CD4-positive, alpha-beta T cell treated with Interleukin-10 for 1 hour (primary cell): Measurements from ENCODE around the gene ENPP3.

Experiments
- DNase-seq: peaks from one replicate; pipeline ENCODE4 v3.0.0-alpha.2; 2020

Gene ENPP3

DNA sequence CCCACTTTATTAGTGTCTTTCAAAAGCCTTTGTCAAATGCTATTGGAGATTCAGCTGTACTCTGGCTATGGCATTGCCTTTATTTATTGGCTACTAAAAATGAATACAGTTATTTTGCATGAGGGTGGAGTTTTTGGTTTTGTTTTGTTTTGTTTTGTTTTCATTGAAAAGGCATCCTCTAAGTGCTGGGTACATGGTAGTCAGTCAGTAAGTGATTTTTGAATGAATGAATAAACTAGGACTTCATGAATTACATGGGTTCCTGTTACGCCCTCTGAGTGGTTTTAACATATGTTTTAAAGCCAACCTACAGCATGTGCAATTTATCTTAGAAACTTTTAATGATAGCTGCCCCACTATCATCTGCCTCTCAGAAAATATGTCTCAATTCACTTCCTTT is 131.9 kb downstream of the ENPP3 start:
- DNase-seq, result no peak

- DNase-seq, result no peak
Observed at GRCh38 chr6:131769385-131770141, 132.5 kb downstream of the ENPP3 start.

DNA sequence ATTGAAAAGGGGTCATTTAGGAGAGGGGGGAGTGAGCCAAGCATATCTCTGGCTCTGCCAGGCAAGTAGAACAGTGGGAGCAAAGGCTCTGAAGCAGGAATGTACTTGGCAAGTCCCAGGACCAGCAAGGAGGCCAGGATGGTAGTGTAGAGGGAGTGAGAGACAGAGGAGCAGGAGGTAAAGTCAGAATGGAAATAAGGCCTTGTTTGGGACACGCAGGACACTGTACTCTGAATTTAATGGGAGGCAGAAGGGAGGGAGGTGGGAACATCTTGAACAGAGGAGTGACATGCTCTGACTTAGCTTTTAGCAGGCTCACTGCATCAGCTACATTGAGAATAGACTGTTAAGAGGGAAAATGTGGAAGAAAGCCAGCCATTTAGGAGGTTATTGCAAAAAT is 133.7 kb downstream of the ENPP3 start:
- DNase-seq, result no peak

- no peak for DNase-seq
Observed at GRCh38 chr6:131773284-131773950, 136.3 kb downstream of the ENPP3 start.

GRCh38 chr6:131775886-131776285 is 138.8 kb downstream of the ENPP3 start:
- DNase-seq, result no peak

DNA sequence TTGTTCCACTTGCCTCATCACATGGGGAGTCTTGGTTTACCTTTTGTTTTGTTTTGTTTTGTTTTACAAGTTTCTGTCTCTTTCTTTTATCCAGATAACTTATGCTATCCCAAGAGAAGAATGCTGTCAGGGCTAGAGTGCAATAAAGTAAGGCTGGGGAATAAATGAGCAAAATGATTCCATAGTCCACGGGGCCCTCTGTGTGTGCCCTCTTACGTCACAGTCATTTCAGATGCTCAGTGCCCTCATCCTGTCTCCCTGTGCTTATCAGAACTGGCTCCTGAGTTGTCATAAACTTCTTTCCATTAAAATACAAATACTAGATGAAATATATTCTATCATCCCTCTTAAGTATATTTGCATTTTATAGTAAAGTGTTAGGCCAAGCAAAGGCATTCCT is 139.9 kb downstream of the ENPP3 start:
- no peak for DNase-seq

- no peak for DNase-seq
Observed at GRCh38 chr6:131778169-131778568, 141.1 kb downstream of the ENPP3 start.

- no peak for DNase-seq
Observed at GRCh38 chr6:131779304-131779703, 142.2 kb downstream of the ENPP3 start.

GRCh38 chr6:131780600-131780999 is 143.5 kb downstream of the ENPP3 start:
- DNase-seq, result no peak

DNA sequence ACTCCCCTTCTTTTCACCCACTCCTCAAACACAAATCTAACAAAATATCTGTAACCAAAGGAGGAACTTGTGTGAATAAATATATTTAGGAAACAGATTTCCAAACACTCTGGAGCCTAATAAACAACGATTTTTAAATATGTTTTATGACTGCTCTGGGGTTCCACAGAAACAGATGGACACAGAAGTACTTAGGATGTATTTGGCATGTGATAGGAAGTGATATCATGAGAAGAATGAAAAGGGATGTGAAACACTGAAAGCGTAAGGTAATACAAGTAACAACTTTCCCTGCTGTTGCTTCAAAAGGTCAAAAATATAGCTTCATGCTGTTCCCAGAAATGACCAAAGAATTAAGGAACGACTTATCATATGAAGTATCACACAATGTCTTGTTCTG is 144.6 kb downstream of the ENPP3 start:
- no peak for DNase-seq

- no peak for DNase-seq
Observed at GRCh38 chr6:131782764-131783163, 145.7 kb downstream of the ENPP3 start.

DNA sequence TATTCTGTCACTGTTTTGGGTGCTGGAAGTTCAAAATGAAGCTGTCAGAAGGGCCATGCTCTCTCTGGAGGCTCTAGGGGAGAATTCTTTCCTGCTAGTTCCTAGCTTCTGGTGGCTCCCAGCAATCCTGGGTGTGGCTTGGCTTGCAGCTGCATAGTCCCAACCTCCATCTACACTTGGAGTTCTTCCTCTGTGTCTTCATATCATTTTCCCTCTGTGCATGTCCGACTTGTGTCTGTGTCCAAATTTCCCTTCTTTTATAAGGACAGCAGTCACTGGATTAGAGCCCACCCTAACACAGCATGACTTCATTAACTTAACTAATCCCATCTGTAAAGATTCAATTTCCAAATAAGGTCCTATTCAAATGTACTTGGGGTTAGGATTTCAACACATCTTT is 147.5 kb downstream of the ENPP3 start:
- no peak for DNase-seq

DNA sequence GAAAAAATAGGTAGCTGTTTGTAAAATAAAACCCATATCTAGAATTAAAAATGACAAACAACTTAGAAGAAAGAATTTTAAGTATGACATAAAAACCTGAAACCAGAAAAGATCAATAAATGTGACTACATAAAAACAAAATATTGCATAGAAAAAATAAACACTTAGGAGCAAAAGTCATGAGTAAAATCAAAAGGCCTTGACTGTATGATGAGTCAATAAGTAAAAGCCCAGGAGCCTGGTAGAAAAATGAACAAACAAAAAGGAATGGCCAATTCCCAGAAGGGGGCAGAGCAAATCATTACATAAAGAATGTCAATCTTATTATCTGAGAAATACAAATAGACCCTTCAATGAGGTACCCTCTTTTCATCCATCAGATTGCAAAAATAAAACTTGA is 150.0 kb downstream of the ENPP3 start:
- no peak for DNase-seq

DNA sequence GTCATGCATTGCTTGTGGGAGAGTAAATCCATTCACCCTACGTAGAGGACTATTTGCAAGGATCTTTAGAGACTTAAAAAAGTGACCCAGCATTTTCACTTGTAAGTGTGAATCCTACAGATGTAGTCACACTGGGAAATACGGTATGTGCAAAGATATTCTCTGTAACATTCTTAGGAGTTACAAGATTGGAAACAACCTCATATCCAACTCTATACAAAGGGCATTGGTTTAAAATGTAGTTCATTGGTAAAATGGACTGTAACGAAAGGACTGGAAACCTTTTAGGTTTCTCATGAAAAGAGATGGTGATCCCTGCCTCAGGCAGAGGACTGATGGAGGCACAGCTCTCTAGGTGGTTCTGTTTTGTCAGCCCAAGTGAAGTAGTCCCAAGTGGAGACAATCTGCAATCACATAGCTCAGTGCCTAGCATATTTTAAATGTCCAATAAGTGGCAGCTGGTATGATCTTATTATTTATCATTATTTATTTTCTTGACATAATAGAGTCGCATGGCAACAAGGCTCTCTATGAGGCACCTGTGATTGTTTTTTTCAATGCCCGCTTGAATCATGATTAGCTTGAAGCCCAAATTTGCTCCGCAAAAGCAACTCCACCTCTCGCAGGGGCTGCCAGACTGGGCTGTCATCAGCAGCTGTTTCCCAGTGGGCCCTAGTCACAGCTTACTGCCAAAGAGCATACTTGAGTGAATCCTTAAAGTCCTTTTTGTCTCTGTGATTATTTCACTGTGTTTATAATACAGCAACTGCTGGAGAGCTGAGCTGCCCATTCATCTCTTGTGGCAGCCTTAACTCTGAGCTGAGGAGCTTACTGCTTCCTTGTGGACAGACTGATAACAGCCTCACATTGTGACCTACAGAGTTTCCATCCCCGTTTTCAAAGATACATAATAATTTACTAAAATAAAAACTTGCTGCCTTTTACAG is 150.9 kb downstream of the ENPP3 start:
- no peak for DNase-seq

- no peak for DNase-seq
Observed at GRCh38 chr6:131789219-131789618, 152.1 kb downstream of the ENPP3 start.

GRCh38 chr6:131791476-131791875 is 154.4 kb downstream of the ENPP3 start:
- no peak for DNase-seq

DNA sequence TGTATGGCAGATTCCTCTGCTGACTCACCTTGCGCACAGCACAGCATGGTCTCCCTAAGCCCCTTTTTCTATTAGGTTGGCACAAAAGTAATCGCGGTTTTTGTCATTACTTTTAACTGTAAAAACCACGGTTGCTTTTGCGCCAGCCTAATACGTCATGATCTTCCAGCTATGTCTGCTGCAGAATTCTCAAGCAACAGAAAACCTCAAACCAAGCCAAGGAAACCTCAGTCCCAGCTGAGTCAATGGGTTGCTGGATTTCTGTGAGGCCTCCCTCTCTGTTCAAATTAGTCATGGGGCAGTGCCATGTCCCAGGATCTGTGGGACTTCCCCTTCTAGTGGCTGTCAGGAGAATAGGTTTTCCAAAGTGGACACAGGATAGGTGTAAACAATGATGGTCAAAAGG is 155.0 kb downstream of the ENPP3 start:
- no peak for DNase-seq

GRCh38 chr6:131795366-131795765 is 158.3 kb downstream of the ENPP3 start:
- no peak for DNase-seq
